Muscle of back (tissue), 13 donors: ENCODE measurements around the gene HMGB2. TPM values are rescaled to one million over a fixed set of nuclear protein-coding genes. Genes with fewer than 3 reads are reported as not detected.

Source experiments
- DNase-seq, 3 donors: peaks; one replicate each; pipeline versions ENCODE4 v3.0.0 to v3.0.0-alpha.2; 2013
- long read RNA-seq, 9 donors: transcript quantifications; one replicate each; lab custom pipeline, GENCODE V29; 2026
- polyA plus RNA-seq, 10 donors: library from polyadenylated mRNA; unstranded; fragments of 120-200 nt; gene quantifications; one replicate each; pipeline ENCODE4 v1.2.1, GENCODE V29; 2013; ENCODE audit not compliant: insufficient read length in 10 of 10

Gene HMGB2
- polyA plus RNA-seq, result 100 to 1,000 TPM; 113 to 246 (median 167) TPM
- long read RNA-seq, donor 1, transcript HMGB2-202 (4 exons, 1,032 nt), result minor isoform, 17 of 109 reads
- long read RNA-seq, donor 1, transcript HMGB2-201 (5 exons, 1,889 nt), result major isoform, 63 of 109 reads
- long read RNA-seq, donor 1, partial matches to known transcripts, result 25 of 109 reads
- long read RNA-seq, donor 1, other reads (novel, unspliced or antisense), result 0 of 109 reads
- long read RNA-seq, donor 2, transcript HMGB2-203 (5 exons, 1,175 nt), result minor isoform, 5 of 85 reads
- long read RNA-seq, donor 2, transcript HMGB2-205 (3 exons, 1,841 nt), result minor isoform, 7 of 85 reads
- long read RNA-seq, donor 2, transcript HMGB2-201 (5 exons, 1,889 nt), result major isoform, 42 of 85 reads
- long read RNA-seq, donor 2, transcript HMGB2-202 (4 exons, 1,032 nt), result minor isoform, 14 of 85 reads
- long read RNA-seq, donor 2, partial matches to known transcripts, result 17 of 85 reads
- long read RNA-seq, donor 2, other reads (novel, unspliced or antisense), result 0 of 85 reads
- long read RNA-seq, donor 3, result 0 reads
- long read RNA-seq, donor 4, transcript HMGB2-201 (5 exons, 1,889 nt), result major isoform, 33 of 58 reads
- long read RNA-seq, donor 4, transcript HMGB2-202 (4 exons, 1,032 nt), result minor isoform, 22 of 58 reads
- long read RNA-seq, donor 4, partial matches to known transcripts, result 0 of 58 reads
- long read RNA-seq, donor 4, other reads (novel, unspliced or antisense), result 0 of 58 reads
- long read RNA-seq, donor 5, transcript HMGB2-203 (5 exons, 1,175 nt), result minor isoform, 8 of 144 reads
- long read RNA-seq, donor 5, transcript HMGB2-201 (5 exons, 1,889 nt), result major isoform, 71 of 144 reads
- long read RNA-seq, donor 5, transcript HMGB2-202 (4 exons, 1,032 nt), result minor isoform, 13 of 144 reads
- long read RNA-seq, donor 5, partial matches to known transcripts, result 50 of 144 reads
- long read RNA-seq, donor 5, other reads (novel, unspliced or antisense), result 0 of 144 reads
- long read RNA-seq, donor 6, transcript HMGB2-201 (5 exons, 1,889 nt), result major isoform, 66 of 103 reads
- long read RNA-seq, donor 6, transcript HMGB2-202 (4 exons, 1,032 nt), result minor isoform, 21 of 103 reads
- long read RNA-seq, donor 6, partial matches to known transcripts, result 14 of 103 reads
- long read RNA-seq, donor 6, other reads (novel, unspliced or antisense), result 0 of 103 reads
- long read RNA-seq, donor 7, transcript HMGB2-201 (5 exons, 1,889 nt), result major isoform, 56 of 78 reads
- long read RNA-seq, donor 7, transcript HMGB2-202 (4 exons, 1,032 nt), result minor isoform, 17 of 78 reads
- long read RNA-seq, donor 7, partial matches to known transcripts, result 0 of 78 reads
- long read RNA-seq, donor 7, other reads (novel, unspliced or antisense), result 0 of 78 reads
- long read RNA-seq, donor 8, transcript HMGB2-201 (5 exons, 1,889 nt), result major isoform, 45 of 79 reads
- long read RNA-seq, donor 8, transcript HMGB2-202 (4 exons, 1,032 nt), result minor isoform, 23 of 79 reads
- long read RNA-seq, donor 8, partial matches to known transcripts, result 5 of 79 reads
- long read RNA-seq, donor 8, other reads (novel, unspliced or antisense), result 0 of 79 reads
- long read RNA-seq, donor 9, transcript HMGB2-201 (5 exons, 1,889 nt), result major isoform, 7 of 12 reads
- long read RNA-seq, donor 9, partial matches to known transcripts, result 0 of 12 reads
- long read RNA-seq, donor 9, other reads (novel, unspliced or antisense), result 0 of 12 reads

DNA sequence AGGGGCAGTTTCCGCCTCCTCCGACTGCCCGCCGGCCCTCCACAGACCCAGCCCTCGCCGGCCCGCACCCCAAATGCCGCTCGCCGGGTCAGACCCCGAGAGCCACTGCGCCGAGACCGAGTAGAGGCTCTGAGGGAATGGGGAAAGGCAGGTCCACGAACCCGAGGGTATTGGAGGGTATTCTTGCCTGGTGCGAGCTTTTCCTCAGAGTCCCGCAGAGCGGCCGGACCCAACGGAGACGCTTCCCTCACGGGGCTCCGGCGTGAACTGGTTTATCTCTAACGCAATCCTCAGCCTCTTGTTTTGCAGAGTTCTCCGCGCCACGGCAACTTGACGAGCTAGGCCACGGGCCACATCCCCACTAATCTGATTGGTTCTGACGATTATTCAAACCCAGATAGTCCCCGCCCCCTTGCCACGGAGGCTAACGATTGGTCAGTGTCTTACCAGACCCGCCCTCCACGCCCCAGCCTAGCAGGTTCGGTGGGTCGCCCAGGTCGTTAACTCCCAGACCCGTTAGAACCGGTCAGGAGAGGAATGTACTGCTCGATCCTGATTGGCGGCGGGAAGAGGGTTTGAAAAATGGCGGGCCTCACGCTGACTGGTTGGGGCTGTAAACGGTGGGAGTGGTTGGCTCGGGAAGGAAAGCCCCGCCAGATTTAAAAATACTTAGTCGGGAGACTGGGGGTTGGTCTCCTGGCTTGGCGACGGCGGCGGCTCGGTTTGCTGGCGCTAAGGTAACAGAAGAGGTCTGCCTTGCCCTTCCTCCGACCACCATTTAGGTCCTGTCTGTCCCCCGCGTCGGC, at the start of gene HMGB2:
Gene HMGB2 (minus strand): TSS at position 274 of the 806 bp plus-strand sequence. CDS start 709 bp downstream, outside the sequence.
- peak; percentile 100 for DNase-seq

DNA sequence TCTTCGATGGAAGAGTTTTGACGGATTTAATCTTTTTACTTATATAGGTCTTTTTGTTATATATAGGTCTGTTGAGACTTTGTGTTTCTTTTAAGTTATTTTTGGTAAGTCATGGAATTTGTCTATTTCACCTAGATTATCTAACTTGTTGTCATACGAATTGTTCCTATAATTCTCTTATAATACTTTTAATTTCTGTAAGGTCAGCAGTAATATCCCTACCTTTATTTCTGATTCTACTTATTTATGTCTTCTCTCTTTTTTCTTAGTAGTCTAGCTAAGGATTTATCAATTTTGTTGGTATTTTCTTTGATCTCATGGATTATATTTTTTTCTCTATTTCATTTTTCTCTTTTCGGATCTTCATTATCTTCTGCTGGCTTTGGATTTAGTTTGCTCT, 48.2 kb upstream of the HMGB2 start:
- DNase-seq, result no peak

DNA sequence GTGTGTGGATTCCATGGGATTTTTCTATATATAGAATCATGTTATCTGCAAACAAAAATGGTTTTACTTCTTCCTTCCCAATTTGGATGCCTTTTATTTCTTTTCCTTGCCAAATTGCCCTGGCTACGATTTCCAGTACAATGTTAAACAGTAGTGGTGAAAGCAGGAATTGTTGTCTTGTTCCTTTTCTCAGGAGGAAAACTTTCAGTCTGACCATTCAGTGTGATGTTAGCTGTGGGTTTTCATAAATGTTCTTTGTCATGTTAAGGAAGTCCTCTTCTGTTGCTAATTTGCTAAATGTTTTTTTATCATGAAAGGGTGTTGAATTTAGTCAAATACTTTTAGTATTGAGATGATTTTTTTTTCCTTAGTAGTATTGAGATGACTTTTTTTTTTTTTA, 47.5 kb upstream of the HMGB2 start:
- DNase-seq, result no peak

DNA sequence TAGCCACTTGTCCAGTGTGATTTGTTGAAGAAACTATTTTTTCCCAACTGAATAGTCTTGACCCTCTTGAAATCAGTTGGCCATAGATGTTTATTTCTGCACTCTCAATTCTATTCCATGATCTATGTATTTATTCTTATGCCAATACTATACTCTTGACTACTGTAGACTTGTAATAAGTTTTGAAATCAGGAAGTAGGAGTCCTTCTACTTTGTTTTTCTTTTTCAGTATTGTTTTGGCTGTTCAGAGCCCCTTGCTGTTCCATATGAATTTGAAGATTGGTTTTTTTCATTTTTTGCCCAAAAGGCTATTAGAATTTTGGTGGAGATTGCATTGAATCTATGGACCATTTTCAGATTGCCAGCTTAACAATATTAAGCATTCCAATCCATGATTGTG, 46.8 kb upstream of the HMGB2 start:
- DNase-seq, result no peak

DNA sequence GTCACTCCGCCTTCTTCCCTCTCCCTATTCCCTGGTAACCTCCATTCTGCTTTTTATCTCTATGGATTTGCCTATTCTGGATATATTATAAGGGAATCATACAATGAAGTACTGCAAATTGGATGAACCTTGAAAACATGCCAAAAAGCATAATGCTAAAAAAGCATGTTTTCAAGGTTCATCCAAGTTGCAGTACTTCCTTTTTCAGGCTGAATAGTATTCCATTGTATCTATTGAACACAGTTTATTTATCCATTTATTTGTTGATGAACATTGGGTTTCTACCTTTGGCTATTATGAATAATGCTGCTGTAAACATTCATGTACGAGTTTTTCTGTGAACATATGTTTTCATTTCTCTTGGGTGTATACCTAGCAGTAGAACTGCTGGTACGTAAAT, 45.8 kb upstream of the HMGB2 start:
- DNase-seq, result no peak

DNA sequence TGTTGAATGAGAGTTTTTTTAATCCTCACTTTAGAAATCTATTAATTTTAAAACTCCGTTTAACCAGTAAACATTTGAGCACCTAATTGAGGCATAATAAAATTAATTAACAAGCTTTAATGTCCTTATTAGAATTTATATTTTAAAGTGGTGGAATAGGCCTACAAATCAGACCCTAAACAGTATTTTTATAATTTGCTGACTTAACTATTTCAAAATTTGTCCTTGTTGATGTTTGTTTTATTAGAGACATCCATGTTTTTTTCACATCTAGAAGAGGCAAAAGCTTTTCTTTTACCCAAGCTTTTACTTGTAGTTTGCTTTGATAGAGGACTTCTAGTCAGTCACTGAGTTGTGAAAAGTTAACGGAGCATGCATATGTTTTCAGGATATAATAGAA, 40.4 kb upstream of the HMGB2 start:
- no peak for DNase-seq

DNA sequence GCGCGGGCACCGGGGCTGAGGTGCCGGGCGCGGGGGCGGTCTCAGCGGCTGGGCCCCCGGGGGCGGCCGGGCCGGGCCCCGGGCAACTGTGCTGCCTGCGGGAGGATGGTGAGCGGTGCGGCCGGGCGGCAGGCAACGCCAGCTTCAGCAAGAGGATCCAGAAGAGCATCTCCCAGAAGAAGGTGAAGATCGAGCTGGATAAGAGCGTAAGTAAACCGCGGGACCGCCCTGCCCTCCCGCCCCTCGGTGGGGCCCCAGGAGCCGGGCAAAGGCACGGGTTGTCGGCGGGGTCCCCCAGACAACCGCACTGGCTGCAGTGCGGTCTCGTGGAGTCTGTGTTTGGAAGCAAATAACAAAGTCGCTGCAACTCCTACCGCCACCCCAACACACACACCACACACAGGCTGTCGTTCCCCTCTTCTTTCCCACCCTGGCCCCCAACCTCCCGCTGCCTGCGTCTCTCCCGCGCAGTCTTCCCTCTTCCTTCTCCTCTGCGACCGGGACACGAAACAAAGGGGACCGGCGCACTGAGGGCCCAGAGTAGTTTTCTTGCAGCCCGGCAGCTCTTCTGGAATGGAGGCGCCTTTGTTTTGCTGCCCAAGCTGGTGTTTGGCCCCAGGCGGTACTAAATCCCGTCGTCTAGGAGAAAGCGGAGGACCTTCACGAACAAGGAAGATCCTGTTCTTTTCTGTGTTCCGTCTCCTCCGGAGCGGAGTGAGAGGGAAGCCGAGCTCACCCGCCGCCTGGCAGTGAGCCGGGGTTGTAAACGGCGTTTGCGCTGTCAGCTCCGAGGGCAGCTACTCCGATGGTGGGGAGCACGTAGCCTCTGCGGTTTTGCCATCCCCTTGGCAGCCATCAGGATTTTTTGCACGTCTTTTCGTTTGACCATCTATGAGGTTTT, 37.4 kb upstream of the HMGB2 start:
- peak; percentile 71 to 93 (median 85) for DNase-seq

DNA sequence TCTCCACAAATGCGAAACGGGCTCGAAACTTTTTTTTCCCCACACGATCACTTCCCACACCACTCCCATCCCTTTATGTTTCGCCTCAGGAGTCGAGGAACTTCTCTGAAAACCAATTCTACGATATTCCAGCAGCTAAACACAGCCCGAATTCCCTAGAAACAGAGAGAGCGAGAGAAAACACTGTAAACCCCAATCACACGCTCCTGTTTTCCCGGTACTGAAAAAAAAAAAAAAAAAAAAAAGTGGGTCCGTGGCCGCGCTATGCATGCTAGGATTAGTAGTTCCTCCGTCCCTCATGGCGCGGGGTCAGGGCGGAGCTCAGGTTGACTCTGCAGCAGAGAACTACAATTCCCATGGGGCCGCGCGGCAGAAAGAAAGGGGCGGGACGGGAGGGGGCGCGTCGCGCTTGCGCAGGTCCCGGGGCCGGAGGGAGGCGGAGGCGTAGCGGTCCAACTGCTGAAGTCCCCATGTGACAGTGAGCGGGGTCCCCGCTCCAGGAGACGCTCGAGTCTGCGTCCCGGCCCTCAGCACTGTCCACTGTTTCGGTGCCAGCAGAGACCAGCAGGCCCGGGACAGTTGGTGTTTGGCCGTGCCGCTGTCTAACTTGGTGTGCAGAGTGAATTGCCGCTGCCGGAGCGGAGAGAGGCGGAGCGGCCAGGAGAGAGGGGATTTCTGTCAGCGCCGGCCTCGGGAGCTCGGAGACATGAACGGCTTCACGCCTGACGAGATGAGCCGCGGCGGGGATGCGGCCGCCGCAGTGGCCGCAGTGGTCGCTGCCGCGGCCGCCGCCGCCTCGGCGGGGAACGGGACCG, 36.5 kb upstream of the HMGB2 start, which contains the start of gene SAP30:
Gene SAP30 (plus strand): TSS at position 478 of the 815 bp plus-strand sequence. CDS start 229 bp downstream, at position 707.
- DNase-seq, result peak; percentile 99 to 100 (median 100)

DNA sequence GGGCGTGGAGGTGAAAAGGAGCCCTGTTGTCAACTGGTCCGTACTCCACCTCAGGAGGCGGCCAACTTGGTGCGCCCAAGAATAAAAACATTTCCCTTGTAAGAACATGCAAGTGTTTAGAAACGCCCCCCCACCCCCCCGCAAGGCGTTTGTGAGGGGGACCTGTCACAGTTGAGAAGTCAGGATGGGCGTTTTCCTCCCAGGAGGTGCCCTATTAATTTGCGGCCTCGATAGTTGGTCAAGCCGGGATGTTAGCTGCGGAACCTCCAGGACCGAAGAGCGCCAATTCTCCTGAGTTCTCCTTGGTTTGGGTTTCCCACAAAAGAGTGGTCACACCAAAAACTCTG, 35.9 kb upstream of the HMGB2 start:
- DNase-seq, result no peak

DNA sequence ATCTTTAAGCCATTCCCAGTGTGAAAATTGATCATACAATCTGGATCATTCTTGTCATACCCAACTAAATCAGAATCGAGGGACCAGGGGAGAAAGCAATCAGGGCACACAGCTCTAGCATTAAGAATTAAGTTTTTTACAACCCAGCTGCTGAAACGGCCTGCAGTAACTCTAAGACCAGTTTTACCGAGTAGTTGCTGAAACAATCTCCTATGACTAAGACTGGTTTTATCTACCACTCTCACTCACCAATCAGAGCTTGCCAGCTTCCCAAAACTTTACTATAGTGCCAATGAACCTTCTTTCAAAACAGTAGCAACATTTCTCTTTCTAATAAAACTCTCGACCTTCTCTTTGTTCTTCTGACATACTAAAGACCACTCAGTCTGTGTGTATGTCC, 33.8 kb upstream of the HMGB2 start:
- peak in 1 of 3 donors; percentile 4 for DNase-seq

DNA sequence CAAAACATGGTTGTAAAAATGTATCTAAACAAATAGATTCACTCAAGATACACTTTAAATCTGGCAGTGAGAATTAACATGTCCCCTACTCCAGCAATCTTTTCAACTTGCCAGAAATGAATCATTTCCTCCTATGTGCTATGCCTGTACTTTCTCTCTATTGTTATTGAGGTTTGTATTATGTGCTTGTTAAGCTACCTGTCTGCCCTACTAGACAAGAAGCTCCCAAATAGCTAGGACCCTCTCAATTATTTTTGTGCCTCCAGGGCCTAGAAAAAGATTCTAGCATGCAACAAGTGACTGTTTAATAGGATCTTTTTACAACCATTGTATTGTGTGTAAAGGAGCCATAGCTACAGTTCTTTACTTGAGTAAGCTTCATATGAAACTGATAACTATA, 33.1 kb upstream of the HMGB2 start:
- DNase-seq, result no peak

DNA sequence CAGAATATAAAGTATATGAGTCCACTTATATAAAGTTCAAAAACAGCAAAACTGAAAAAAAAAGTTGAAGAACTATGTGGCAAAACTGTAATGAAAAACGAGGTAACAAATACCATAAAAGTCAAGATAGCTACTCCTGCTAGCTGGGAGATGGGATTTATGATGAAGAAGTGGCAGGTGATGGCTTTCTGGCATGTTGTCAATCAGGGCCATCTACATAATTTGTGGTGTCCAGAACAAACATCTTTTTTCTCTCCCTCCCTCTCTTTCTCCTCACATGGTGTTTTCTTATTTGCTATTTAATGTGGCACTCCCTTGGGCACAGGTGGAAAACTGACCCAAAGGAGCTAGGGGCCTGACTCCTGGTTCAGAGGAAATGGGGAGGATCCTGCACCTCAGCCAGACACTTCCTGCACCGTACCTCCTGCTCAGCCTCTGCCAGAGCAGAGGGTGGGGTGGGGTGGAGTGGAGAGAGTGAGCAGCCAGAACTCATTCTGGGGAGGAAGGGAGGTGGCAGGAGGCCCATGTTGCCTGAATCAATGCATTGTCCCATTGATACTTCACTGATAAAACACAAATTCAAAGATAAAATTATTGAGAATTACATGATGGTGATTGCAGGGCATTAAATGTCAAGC, 31.3 kb upstream of the HMGB2 start:
- no peak for DNase-seq

DNA sequence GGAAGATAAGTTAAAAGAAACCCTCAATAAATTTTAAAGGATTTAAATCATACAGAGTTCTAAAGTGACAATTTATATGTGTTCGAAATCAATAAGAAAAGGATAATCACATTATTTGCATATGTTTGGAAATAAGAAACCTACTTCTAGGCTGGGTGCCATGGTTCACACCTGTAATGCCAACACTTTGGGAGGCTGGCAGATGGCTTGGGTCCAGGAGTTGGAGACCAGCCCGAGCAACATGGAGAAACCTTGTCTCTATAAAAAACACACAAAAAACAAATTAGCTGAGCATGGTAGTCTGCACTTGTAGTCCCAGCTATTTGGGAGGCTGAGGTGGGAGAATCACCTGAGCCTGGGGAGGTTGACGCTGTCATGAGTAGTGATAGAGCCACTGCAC, 28.5 kb upstream of the HMGB2 start:
- DNase-seq, result no peak

DNA sequence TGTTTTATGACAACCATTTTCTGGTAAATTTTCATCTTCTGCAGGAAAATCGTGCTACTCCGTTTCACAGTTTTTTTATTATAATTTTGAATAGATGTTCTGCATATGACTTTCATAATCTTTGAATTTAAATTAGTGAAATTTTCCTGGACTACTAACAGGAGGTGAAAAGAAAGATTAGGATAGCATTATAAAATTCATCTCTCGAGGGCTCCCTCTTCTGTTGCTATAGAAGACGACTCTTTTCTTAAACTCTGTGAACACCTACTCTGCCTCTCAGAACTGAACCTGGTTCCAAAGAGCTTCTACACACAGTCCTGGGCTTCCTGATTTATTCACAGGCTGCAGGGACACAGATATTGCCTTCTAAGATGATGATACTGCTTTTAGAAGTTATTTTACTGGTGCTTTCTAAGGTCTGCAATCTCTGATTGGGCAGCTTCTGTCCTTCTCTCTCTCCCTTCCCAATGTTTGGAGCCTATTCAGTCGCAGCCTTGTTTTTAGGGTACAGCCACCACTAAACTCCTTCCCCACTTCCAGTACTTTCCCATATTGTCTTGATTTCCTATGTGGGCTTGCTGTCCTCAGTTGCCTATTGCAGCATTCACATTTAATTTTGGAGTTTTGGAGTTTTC, 26.5 kb upstream of the HMGB2 start:
- DNase-seq, result no peak

DNA sequence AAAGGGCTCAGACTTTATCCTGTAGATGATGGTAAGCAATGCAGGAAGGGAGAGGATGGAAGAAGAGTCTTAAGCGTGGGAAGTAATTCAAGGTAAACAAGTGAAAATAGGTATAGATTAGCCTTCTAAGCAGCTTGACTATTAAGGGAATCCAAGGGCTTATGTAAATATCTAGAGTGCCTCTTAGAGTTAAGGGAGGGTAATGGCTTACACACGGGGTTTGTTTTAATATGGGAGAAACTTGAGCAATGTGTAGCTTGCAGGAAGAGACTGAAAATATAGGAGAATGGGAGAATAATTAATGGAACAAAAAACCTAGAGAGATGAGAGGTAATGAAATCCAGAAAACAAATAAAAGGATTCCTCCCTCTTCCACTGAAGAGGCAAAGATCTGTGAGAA, 23.8 kb upstream of the HMGB2 start:
- DNase-seq, result no peak

DNA sequence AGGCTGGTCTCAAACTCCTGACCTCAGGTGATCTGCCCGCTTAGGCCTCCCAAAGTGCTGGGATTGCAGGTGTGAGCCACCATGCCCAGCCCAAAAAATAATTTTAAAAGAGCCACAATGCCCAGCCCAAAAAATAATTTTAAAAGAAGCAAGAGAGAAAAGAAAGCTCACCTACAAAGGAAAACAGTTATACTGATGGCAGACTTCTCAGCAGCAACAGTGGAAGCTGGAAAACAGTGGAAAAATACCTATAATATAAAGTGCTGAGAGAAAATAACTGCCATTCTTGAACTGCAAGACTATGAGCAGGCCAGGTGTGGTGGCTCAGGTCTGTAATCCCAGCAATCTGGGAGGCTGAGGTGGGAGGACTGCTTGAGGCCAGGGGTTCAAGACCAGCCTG, 13.3 kb upstream of the HMGB2 start:
- no peak for DNase-seq

DNA sequence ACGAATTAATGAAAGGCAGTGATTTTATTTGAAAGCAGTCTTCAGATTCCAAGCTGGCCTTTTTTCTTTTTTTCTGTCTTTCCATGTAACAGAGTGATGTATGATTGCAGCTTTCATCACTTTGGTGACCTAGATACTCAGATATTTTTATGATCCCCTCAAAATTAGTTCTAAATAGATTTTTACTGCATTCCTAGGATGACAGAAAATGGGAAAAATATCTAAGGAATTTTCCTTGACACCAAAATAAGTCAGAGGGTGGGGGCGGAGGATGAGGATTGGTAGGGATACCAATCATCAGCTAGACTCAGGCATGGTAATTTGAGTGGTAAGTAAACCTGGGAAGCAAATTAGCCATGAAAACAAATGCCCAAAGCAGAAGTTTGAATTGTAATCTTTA, 11.9 kb upstream of the HMGB2 start:
- DNase-seq, result peak in 1 of 3 donors; percentile 73
